H1 (cell line): Measurements from ENCODE around the gene DIP2C.

Source experiments
- CREB1 ChIP-seq: IDR thresholded peaks from 2 replicates; pipeline ENCODE4 v1.6.1; 2012; ENCODE audit warnings: inconsistent platforms
- EZH2 ChIP-seq: fragments of 200-600 bp; sonication (generic); IDR thresholded peaks from 2 replicates; pipeline ENCODE4 v1.7.1; 2012; ENCODE audit warnings: low read depth, mild to moderate bottlenecking, moderate library complexity, low read length, inconsistent platforms; ENCODE audit not compliant: severe bottlenecking
- GTF2F1 ChIP-seq: IDR thresholded peaks from 2 replicates; pipeline ENCODE4 v1.6.1; 2012; ENCODE audit warnings: low read depth, low read length, improper control_type of control experiment, borderline replicate concordance
- POLR2A ChIP-seq, 2 experiments: IDR thresholded peaks; 1 replicate in 1 of 2; 2 replicates in 1 of 2; pipeline ENCODE4 v1.6.1; 2011; ENCODE audit warnings: low read depth in 2 of 2, low read length in 2 of 2, mild to moderate bottlenecking in 2 of 2; ENCODE audit errors: control extremely low read depth in 1 of 2
- POLR2AphosphoS5 ChIP-seq: IDR thresholded peaks from 2 replicates; pipeline ENCODE4 v1.6.1; 2011; ENCODE audit warnings: low read depth, low read length
- SIN3A ChIP-seq, 2 experiments: IDR thresholded peaks in 1 of 2; conservative IDR thresholded peaks in 1 of 2; 2 replicates each; pipeline ENCODE4 v1.6.1; 2011 to 2012; ENCODE audit warnings: low read length in 2 of 2, improper control_type of control experiment in 1 of 2, low read depth in 1 of 2, mild to moderate bottlenecking in 1 of 2
- SP1 ChIP-seq: IDR thresholded peaks from 2 replicates; pipeline ENCODE4 v1.6.1; 2011; ENCODE audit warnings: low read depth, low read length
- SP2 ChIP-seq: IDR thresholded peaks from 2 replicates; pipeline ENCODE4 v1.6.1; 2012; ENCODE audit warnings: mild to moderate bottlenecking, low read length, inconsistent platforms
- TAF1 ChIP-seq: IDR thresholded peaks from 2 replicates; pipeline ENCODE4 v1.6.1; 2011; ENCODE audit warnings: mild to moderate bottlenecking, low read depth, low read length
- TF ChIP-seq, protein P1 (sequence below), 3 experiments: IDR thresholded peaks; 1 replicate in 2 of 3; 2 replicates in 1 of 3; pipeline versions ENCODE4 v1.5.1 to v1.6.1; 2011; ENCODE audit warnings: low read length in 3 of 3, mild to moderate bottlenecking in 3 of 3, inconsistent platforms in 2 of 3, low read depth in 1 of 3, moderate library complexity in 1 of 3; ENCODE audit not compliant: insufficient read depth in 1 of 3; ENCODE audit errors: control extremely low read depth in 1 of 3
- TF ChIP-seq, protein P2 (sequence below): IDR thresholded peaks from 2 replicates; pipeline ENCODE4 v1.6.1; 2011; ENCODE audit warnings: low read depth, mild to moderate bottlenecking, low read length; ENCODE audit not compliant: insufficient read depth
- TF ChIP-seq, protein P3 (sequence below): IDR thresholded peaks from 2 replicates; pipeline ENCODE4 v1.6.1; 2011; ENCODE audit warnings: low read length, improper control_type of control experiment

DNA sequence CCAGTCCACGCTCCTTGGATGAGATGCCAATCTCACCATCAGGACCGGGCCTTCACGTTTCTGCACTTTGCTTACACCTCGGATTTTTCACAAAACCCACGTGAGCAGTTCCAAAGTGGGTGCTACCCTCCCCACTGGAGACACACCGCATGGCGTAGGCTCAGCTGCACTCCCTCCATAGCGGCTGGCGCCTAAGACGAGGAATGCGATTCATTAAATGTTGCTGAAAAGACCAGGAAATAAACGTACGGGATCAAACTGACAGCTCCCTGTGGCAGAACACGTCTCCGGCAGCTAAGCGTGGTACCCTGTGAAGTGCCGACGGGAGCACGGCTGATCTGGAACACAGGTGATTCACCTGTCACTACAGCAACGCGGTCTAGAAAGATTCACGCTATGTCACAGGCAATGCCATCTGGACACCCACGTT lies 209.0 kb downstream of the DIP2C start:
- no peak for TF ChIP-seq POLR2AphosphoS5
- no peak for TF ChIP-seq POLR2A (IDR thresholded peaks at IDR 0.05; ENCODE audit: control extremely low read depth in 1 of 2, low read depth in 2 of 2, low read length in 2 of 2)
- TF ChIP-seq, protein P1, sequence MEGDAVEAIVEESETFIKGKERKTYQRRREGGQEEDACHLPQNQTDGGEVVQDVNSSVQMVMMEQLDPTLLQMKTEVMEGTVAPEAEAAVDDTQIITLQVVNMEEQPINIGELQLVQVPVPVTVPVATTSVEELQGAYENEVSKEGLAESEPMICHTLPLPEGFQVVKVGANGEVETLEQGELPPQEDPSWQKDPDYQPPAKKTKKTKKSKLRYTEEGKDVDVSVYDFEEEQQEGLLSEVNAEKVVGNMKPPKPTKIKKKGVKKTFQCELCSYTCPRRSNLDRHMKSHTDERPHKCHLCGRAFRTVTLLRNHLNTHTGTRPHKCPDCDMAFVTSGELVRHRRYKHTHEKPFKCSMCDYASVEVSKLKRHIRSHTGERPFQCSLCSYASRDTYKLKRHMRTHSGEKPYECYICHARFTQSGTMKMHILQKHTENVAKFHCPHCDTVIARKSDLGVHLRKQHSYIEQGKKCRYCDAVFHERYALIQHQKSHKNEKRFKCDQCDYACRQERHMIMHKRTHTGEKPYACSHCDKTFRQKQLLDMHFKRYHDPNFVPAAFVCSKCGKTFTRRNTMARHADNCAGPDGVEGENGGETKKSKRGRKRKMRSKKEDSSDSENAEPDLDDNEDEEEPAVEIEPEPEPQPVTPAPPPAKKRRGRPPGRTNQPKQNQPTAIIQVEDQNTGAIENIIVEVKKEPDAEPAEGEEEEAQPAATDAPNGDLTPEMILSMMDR (IDR thresholded peaks at IDR 0.05; ENCODE audit: control extremely low read depth in 1 of 3, insufficient read depth in 1 of 3, low read depth in 1 of 3, low read length in 3 of 3) = no peak
- TF ChIP-seq EZH2 = no peak
- no peak for TF ChIP-seq GTF2F1
- TF ChIP-seq SIN3A (conservative IDR thresholded peaks at IDR 0.05 in 1 of 2, IDR thresholded peaks at IDR 0.05 in 1 of 2; ENCODE audit: low read depth in 1 of 2, low read length in 2 of 2) = no peak
- no peak for TF ChIP-seq SP1
- TF ChIP-seq SP2 = no peak
- TF ChIP-seq CREB1 = no peak
- TF ChIP-seq, protein P2, sequence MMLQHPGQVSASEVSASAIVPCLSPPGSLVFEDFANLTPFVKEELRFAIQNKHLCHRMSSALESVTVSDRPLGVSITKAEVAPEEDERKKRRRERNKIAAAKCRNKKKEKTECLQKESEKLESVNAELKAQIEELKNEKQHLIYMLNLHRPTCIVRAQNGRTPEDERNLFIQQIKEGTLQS = no peak
- TF ChIP-seq, protein P3, sequence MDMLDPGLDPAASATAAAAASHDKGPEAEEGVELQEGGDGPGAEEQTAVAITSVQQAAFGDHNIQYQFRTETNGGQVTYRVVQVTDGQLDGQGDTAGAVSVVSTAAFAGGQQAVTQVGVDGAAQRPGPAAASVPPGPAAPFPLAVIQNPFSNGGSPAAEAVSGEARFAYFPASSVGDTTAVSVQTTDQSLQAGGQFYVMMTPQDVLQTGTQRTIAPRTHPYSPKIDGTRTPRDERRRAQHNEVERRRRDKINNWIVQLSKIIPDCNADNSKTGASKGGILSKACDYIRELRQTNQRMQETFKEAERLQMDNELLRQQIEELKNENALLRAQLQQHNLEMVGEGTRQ = no peak
- no peak for TF ChIP-seq TAF1
